NOMO-1 treated with DMSO at 0.1 percent for 48 hours (cell line): ENCODE results near the gene TMEM174.

Experiments
- DNase-seq: peaks from one replicate; lab custom pipeline; 2025; ENCODE audit not compliant: unreplicated experiment; lab: John Stamatoyannopoulos, UW

Gene TMEM174

GRCh38 chr5:73153513-73153912 is 19.5 kb upstream of the TMEM174 start:
- peak; percentile 41 for DNase-seq

GRCh38 chr5:73154208-73155006 is 18.6 kb upstream of the TMEM174 start:
- no peak for DNase-seq

GRCh38 chr5:73155271-73156222 is 17.4 kb upstream of the TMEM174 start:
- DNase-seq, result no peak

- DNase-seq, result no peak
Observed at GRCh38 chr5:73157414-73158303, 15.3 kb upstream of the TMEM174 start.

GRCh38 chr5:73158313-73158712 is 14.7 kb upstream of the TMEM174 start:
- no peak for DNase-seq

GRCh38 chr5:73160239-73160671 is 12.7 kb upstream of the TMEM174 start:
- DNase-seq, result peak; percentile 98

GRCh38 chr5:73170522-73170921 is 2.5 kb upstream of the TMEM174 start:
- peak; percentile 19 for DNase-seq

- no peak for DNase-seq
Observed at GRCh38 chr5:73171495-73171894, 1.5 kb upstream of the TMEM174 start.

- DNase-seq, result peak; percentile 48
Observed at GRCh38 chr5:73174100-73174815, 1.3 kb downstream of the TMEM174 start.

GRCh38 chr5:73176250-73176649 is 3.3 kb downstream of the TMEM174 start:
- DNase-seq, result no peak

GRCh38 chr5:73178265-73178664 is 5.3 kb downstream of the TMEM174 start:
- DNase-seq, result no peak

- no peak for DNase-seq
Observed at GRCh38 chr5:73179730-73180129, 6.7 kb downstream of the TMEM174 start.

- no peak for DNase-seq
Observed at GRCh38 chr5:73180566-73180965, 7.6 kb downstream of the TMEM174 start.

GRCh38 chr5:73182307-73182706 is 9.3 kb downstream of the TMEM174 start:
- no peak for DNase-seq

- DNase-seq, result no peak
Observed at GRCh38 chr5:73183000-73183399, 10.0 kb downstream of the TMEM174 start.

- DNase-seq, result no peak
Observed at GRCh38 chr5:73183481-73183891, 10.5 kb downstream of the TMEM174 start.

- DNase-seq, result no peak
Observed at GRCh38 chr5:73186976-73187375, 14.0 kb downstream of the TMEM174 start.

- no peak for DNase-seq
Observed at GRCh38 chr5:73188764-73189531, 16.0 kb downstream of the TMEM174 start.

GRCh38 chr5:73189871-73190376 is 16.9 kb downstream of the TMEM174 start:
- DNase-seq, result no peak
